ENCODE measurements around the gene ABCG1.

The ABCG1 gene

DNA sequence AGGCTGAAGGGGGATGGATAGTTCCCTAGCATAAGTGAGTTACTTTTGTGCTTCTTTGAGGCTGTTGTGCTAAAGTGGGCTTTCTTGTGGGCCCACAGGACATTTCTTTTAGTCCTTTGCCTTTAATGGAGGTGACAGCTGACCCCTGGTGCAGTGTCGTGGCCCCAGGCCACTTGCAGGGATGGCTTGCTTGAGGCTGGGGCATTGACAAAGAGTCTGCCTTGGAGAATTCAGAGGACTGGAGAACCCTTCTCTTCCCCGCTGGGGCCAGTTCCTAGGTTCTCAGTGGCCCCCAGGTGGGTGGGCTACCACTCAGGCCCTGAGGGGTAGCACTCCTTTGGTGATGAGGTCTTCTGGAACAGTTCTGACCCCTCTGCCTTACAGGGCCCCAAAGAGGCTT, 12.8 kb downstream of the ABCG1 start:
- DNase-seq (ENCODE audit: low read depth in 1 of 2, low spot score in 1 of 2), result no peak

DNA sequence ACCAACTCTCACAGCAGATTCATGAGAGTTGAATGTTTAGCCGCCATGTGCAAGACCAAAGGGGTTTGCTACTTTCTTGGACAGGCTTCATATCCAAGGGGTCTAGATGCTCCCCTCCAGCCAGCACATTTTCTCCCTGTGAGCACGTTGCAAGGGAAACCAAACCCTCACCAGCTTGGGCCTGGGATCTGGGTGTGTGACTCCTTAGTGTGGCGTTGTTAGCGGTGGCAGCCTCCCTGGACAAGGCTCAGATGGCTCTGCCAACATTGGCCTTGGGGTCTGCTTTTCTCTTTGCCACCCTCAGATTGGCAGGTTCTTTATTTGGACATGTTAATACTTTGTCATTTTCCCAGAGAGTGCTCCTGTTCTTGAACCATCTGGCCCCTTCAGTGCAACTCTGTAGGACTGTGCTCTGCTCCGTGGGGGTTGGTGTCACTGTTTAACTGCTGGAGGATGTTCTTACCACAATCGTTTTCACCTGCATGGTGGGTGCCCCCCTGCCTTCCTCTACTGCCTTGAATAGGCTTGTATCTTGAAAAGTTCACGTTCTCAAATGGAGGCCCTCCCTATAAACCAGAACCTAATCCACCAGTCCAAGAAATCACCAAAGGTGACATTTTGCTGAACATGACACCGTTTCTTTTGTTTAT, 13.4 kb downstream of the ABCG1 start:
- no peak for DNase-seq (ENCODE audit: low read depth in 1 of 2, low spot score in 1 of 2)

DNA sequence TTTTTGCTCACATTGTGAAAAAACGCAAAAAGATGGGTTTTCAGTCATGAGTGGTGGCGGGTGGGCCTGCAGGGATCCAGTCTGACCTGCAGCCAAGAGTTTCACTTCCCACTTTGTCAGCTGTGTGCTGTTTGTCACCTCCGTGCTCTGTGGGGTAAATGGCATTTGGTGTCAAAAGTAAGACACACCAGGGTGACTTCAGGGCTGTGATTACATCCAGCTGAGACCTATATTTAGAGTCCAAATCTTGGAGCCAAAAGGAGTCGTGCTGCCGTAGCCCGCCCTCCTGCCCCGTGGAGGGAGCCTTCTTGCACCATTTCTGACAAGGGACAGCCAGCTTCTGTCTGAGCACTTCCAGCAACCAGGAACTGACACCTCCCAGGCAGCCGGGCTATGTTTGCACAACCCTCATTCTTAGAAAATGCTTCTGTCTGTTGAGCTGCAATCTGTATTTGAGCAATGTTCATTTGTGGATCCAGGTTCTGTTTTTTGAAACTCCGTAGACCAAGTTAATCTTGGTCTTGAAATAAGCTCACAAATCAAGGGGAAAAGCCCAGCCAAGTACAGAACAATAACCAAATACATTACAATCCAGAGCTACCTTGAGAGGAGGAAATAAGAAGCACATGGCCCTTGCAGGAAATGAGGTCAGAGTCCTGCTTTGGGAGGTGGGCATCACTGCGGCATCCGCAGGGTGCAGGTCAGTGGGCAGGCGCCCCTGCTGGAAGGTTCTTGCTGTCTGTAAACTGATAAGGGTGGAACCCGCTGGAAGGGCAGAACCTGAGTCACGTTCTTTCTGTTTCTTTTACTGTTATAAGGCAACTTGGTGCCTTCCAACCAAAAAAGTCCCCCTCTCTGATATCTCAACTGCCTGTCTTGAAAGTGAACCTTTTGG, 14.4 kb downstream of the ABCG1 start:
- peak; percentile 47 to 64 for DNase-seq (ENCODE audit: low read depth in 1 of 2, low spot score in 1 of 2)

DNA sequence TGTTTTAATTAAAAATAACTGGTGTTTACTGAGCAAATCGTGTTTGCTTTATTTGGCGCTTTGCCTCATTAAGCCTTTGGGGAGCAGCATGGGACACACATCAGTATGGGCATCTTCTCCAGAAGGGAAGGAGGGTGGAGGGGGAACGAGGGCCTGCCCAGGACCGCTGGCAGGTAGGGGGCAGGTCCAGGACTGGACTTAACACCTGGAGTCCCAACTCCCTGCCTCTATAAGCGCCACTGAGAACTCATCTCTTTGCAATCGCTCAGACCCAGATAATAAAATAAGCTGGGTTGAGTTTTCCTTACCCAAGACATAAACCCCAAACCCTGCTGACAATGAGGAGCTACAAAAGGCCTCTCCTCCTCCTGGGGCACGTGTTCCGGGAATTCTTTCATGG, 15.1 kb downstream of the ABCG1 start:
- no peak for DNase-seq (ENCODE audit: low read depth in 1 of 2, low spot score in 1 of 2)

DNA sequence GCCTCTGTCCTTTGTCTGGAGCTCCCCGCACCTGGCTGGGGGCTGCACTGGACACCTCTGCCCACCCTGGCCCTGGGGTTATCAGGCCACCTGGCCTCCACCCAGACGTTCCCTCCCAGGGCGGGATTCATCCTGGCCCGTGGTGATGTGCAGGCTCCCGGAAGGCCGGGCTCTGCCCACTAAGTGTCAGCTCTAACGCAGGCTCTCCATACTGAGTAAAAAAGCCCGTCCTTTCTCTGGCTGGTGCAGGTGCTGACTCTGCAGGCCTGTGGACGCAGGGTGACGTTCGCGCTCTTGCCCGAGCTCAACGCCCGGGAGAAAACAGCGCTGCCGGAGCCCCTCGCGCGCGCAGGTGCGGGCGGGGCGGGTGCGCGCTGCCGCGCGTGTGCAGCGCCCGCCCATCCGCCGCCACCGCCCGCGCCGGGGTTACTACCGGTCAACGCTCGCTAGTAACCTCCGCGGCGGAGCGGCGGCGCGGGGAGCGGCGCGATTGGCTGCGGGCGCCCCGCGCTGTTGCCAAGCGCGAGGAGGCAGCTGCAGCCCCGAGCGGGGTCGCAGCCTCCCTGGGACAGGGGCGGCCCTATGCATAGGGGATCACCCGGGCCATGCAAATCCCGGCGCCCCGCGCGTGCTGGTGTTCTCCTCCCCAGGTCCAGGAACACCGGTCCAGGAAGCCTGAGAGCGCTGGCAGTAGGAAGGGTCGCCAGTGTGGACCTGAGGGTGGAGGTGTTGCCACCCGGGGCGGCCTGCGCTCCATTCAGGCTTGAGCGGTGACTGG, 15.7 kb downstream of the ABCG1 start:
- peak; percentile 53 to 74 for DNase-seq (ENCODE audit: low read depth in 1 of 2, low spot score in 1 of 2)

DNA sequence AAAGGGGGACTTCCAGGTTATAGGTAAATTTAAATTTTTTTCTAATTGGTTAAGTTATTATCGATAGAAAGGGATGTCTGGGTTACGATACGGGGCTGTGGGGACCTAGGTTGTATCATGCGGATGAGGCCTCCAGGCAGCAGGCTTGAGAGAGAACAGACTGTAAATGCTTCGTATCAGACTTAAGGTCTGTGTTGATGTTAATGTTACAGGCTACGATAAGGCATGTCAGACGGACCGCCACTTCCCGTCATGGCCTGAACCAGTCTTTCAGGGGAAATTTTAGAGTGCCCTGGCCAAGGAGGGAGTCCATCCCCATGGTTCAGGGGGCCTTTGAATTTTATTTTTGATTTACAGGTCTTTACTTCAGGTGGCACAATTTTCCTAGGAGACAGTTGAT, 16.7 kb downstream of the ABCG1 start:
- DNase-seq (ENCODE audit: low read depth in 1 of 2, low spot score in 1 of 2), result no peak

DNA sequence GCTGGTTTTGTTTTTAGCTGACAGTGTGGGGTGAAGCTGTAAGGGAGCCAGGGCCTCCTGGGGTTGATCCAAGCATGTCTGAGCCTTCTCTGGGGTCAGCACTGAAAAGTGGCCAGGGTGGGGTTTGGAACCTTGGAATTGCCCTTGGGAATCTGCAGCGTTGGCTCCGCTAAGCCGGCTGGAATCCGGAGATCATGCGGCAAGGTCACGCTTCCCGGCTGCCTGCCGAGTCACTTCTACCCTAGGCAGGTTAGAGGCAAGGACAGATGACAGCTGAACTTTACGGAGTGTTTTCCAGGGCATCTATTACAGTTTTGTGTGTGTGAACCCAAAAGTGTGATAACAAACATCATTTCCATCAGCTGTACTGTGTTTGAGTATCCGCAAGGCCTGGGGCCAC, 17.1 kb downstream of the ABCG1 start:
- no peak for DNase-seq (ENCODE audit: low read depth in 1 of 2, low spot score in 1 of 2)

DNA sequence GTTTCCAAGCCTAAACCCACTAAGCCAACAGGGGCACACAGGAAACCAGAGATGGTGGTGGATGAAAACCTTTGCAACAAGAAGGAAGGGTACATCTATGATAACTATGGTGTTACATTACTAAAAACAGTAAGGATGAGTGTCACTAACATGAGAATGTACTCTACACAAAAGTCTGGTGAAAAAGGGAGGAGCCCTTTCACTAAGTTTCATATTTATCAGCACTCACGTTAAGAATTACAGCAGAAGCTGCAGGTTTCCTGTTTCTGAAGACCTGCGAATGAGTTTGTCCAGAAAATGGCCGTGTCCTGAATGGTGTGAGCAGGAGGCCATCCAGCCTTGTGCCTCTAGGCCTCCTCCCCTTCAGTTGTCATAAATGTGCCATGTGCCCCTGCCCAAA, 17.8 kb downstream of the ABCG1 start:
- no peak for DNase-seq (ENCODE audit: low read depth in 1 of 2, low spot score in 1 of 2)

DNA sequence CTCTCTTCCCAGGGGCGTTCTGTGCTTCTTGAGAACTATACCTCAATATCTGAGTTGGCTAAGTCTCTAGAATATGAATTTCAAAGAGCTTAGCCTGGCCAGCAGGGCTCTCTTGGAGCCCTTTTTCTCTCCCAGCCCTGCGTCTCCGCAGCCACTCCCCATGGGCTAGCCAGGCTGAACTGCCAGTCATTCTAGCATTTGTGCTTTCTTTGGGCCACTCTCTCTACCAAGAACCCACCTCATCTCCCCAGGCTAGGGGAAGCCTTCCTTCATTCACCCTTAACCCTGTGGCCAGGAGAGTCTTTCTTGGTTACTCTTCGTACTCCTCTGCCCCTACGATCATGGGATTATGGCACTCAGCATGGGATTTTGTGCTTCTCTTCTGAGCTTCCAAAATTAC, 18.2 kb downstream of the ABCG1 start:
- no peak for DNase-seq (ENCODE audit: low read depth in 1 of 2, low spot score in 1 of 2)

DNA sequence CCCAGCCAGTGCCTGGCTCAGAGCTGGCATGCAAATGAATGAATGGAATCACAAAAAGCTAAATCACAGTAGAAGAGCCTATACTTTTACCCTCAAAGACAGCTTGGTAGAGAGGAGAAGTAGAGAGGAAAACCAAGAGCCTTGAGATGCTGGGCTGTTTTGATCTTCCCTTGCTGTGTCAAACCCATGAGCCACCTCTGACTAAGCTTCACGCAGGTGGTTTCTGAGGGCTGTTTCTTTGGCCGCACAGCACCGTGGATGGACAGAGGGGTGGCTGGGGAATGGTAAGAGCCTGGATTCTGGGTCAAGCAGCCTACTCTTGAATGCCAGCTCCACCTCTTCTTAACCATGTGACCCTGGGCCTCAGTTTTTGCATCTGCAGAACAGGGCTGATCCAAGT, 18.6 kb downstream of the ABCG1 start:
- no peak for DNase-seq (ENCODE audit: low read depth in 1 of 2, low spot score in 1 of 2)

DNA sequence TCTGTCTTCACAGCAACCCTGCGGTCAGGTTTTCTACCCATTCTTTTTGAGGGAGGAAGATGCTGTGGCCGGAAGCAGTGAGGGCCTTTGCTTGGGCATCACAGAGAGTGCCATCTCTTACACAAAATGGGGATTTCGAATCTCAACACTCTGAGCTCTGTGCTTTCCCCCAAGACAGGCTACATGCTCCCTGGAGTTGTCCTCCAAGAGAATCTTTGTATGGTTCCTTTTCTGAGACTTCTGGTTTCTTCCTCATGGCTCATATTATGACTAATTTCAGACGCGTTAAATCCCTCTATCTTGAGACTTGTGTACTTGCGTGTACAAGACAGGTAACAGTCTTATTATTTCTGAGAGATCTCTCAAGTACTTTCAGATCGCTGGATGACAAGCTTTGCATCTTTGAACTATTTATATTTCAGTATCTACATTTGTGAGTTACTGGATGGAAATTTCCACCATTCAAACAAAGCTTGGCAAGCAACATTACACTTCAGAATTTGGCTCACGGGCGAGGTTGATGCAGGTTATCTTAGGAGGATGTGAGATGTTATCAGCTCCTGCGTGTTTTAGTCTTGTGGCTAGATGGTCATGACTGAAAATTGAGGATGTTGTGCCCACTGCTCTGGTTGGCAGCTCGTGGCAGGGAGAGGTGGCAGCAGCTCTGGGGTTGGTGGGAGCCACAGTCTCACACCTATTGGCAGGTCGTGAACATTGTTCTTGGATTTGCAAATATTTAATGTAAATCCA, 19.4 kb downstream of the ABCG1 start:
- DNase-seq (ENCODE audit: low read depth in 1 of 2, low spot score in 1 of 2), result peak in 1 of 2 donors; percentile 17

DNA sequence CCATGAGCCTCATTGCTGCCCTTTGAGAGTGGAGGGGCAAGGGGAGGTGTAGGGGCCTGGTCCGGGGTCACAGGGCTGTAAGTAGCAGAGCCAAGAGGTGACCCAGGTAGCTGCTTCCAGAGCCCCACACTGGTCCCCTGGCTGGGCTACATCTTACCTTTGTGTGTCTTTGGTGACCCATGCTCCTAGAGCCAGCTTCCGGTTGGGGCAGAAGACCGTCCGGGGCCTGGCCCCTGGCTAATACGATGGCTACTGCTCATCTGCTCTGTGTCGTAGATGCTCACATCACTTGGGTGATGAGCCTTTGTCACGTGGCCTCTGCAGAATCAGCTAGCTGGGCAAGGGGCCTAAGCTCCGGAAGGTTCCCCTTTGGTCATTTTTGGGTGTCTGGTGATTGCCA, 20.6 kb downstream of the ABCG1 start:
- DNase-seq (ENCODE audit: low read depth in 1 of 2, low spot score in 1 of 2), result no peak

DNA sequence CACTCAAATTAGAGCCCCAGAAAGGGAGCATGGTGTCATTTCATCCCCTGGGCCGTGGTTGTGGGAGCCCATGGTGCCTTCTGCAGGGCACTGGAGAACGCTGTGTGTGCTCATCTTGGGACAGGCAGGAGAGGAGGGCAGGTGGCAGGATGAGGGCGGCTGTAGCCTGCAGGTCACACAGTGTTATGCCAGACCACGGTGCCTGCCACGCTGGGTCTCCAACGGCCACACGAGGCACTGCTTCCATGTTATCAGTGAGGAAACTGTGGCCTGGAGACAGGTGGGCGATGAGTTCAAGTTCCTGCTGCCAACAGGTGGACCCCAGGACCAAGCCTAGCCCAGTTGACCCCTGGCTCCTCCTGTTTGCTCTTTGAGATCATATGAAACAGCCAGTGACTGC, 21.0 kb downstream of the ABCG1 start:
- no peak for DNase-seq (ENCODE audit: low read depth in 1 of 2, low spot score in 1 of 2)

DNA sequence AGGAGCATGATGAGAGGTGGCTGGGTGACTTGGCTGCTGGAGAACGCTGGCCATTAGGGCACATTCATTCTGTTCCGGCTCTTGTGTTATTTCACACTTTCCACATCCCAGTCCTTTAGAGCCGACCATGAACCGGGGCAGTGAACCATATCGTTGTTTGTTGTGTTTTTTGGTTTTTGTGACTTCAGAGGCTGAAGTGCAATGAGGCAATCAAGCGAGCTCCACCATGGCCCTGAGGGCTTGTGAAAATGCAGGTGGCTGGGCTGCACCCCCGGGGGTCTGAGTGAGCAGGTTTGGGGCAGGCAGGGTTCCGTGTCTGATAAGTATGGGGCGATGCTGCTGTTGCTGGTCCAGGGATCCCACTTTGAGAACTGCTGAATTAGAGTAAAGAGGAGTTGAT, 23.7 kb downstream of the ABCG1 start:
- DNase-seq (ENCODE audit: low read depth in 1 of 2, low spot score in 1 of 2), result no peak

DNA sequence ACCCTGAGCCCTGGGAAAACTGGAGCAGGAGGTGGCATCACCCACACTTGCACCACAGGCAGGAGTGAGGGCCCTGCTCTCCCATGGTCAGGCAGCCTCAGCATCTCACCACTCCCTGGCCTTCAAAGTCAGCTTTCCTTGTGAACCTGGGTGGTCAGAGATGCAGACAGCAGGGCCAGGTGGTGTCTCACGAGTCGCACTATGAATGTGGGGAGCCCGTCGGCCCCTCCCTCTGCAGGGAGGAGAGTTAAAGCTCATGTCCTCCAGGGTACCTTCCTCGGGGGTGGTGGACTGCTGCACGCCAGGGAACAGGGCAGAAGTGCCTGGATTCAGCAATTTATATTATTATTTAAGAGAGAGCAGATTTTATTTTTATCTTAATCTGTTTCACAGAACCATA, 24.1 kb downstream of the ABCG1 start:
- DNase-seq (ENCODE audit: low read depth in 1 of 2, low spot score in 1 of 2), result no peak

DNA sequence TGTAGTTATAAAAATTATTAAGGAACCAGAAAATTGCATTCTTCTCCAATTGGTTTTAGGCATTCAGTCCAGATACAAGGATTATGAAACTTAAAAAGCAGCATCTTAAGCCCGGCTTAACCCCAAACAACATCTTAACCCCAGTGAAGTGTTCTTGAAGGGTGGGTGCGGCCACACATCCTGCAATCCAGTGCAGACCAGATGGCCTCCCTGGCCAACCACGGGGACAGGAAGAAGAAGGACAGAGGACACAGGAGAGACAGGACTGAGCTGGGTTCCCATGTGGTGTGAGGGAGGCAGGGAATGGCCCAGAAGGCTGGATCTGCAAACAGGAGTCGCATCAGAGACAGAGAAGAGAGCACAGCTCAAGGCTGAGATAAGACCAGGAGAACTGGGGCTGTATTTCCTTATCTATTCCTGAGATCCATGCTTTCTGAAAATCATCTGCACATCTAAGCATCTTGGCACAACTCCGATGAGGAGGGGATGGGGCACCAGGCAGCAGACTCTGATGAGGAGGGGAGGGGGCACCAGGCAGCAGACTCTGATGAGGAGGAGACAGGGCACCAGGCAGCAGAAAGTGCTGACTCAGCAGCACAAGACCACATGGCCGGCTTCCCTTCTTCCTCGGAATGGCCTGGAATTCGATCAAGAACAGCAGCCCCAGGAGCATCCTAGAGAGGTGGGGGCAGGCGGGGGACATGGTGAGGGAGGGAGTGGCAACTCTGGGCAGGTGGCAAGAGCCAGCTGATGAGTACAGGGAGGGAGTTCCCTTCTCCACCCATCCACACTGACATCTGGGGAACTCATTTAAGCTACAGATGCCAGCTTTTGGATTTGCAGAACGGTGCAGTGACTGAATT, 26.6 kb downstream of the ABCG1 start:
- no peak for DNase-seq (ENCODE audit: low read depth in 1 of 2, low spot score in 1 of 2)

DNA sequence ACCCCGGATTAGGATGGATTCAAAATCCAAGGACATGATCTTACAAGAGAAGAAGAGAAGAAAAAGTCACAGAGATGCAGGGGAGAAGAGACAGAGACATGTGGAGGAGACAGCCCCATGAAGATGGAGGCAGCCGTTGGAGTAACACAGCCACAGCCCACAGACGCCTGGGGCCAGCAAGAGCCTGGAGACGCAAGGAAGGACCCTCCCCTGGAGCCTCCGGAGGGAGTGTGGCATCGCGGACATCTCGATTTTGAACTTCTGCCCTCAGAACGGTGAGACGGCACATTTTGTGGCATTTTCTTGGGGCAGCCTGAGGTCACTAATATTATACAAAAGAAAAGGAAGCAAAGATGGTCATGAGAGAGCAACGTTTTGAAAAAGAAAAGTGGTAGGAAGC, 28.8 kb downstream of the ABCG1 start:
- DNase-seq (ENCODE audit: low read depth in 1 of 2, low spot score in 1 of 2), result no peak

DNA sequence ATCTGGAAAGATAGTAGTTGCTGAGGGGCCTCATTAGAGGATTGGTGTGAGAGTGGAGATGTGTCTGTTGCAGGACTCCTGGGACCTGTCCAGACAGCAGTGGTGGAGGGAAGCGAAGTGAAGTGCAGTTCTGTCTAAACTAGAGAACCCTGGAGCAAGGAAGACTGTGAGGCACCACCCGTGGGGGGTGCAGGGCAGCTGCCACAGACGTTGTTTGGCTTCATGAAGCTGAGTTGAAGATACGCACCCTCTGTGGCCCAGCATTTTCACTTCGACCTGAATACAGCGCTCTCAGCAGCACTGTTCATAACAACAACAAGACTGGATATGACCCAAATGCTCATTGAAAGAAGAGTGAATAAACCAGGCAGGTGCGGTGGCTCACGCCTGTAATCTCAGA, 29.3 kb downstream of the ABCG1 start:
- no peak for DNase-seq (ENCODE audit: low read depth in 1 of 2, low spot score in 1 of 2)

DNA sequence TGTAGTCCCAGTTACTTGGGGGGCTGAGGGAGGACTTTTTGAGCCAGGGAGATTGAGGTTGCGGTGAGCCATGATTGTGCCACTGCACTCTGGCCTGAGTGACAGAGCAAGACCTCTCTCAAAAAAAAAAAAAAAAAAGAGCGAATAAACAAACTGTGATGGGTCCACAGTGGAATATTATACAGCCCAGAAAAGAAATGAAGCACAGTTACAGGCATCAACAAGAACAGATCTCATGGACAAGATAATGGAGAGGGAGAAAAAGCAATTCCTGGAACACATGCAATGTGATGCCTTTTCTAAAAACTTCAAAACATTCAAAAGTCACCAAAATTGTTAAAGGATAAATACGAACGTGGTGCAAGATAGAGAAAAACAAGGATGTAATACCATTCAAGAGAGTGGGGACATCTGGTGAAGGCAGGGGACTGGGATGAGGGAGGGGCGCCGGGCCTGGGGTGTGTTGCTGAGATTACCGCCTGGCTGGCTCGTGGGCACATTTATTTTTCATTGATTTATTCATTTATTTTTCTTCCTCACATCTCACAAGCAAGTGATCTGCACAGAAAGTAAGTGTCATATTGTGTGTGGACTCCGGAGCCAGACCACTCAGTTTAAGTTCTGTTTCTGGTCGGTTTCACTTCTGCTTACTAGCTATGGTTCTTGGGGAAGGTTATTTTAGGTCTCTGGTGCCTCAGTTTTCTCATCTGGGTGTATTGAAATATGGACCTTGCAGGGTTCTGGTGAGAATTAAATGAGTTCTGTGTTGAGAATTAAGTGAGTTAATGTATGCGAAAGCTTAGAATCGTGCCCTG, 30.1 kb downstream of the ABCG1 start:
- no peak for DNase-seq (ENCODE audit: low read depth in 1 of 2, low spot score in 1 of 2)
